Fibroblast of upper back skin (primary cell): Measurements from ENCODE around the gene C19orf85.
"Not testable (repeated sequence)": the region's sequence is repeated elsewhere in the genome, so short reads cannot be mapped to it uniquely, and the experiment has no call there.

Experiments used
- DNase-seq: peaks from one replicate; pipeline ENCODE4 v3.0.0-alpha.2; 2013

Gene C19orf85

DNA sequence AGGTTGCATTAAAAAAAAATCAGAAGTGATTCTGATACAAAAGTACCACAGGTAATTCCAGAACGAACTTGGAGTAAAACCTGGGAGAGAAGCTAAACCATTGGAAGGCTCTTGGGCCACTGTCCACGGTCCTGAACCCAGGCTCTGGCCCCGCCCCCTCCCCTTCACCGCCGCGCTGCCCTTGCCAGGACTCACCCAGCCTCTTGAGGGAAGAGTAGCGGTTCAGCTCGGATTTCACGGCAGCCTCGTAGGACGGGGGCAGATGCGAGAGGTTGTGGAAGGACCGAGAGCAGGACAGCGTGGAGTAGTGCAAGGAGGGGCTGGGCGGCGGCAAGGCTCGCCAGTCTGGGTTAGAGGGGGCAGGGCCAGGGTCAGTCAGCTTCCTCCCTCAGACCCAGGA lies 27.1 kb downstream of the C19orf85 start:
- peak; percentile 53 for DNase-seq

- DNase-seq = no peak
These were observed 27.7 kb downstream of the C19orf85 start for GRCh38 chr19:55436847-55437246.

DNA sequence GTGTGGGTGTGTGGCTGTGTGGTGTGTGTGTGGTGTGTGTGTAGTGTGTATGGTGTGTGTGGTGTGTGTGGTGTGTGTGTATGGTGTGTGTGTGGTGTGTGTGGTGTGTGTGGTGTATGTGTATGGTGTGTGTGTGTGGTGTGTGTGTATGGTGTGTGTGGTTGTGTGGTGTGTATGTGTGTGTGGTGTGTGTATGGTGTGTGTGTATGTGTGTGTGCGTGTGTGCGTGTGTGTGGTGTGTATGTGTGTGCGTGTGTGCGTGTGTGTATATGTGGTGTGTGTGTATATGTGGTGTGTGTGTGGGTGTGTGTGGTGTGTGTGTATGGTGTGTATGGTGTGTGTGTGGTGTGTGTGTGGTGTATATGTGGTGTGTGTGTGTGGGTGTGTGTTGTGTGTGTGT lies 29.5 kb downstream of the C19orf85 start:
- no peak for DNase-seq

DNA sequence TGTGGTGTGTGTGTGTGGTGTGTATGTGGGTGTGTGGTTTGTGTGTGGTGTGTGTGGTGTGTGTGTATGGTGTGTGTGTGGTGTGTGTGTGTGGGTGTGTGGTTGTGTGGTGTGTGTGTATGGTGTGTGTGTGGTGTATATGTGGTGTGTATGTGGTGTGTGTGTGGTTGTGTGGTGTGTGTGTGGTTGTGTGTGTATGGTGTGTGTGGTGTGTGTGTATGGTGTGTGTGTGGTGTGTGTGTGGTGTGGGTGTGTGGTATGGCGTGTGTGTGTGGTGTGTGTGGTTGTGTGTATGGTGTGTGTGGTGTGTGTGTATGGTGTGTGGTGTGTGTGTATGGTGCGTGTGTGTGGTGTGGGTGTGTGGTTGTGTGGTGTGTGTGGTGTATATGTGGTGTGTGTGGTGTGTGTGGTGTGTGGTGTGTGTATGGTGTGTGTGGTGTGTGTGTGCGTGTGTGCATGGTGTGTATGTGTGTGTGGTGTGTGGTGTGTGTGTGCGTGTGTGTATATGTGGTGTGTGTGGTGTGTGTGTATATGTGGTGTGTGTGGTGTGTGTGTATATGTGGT lies 30.1 kb downstream of the C19orf85 start:
- DNase-seq = no peak

GRCh38 chr19:55433292-55433691 lies 31.3 kb downstream of the C19orf85 start:
- no peak for DNase-seq

DNA sequence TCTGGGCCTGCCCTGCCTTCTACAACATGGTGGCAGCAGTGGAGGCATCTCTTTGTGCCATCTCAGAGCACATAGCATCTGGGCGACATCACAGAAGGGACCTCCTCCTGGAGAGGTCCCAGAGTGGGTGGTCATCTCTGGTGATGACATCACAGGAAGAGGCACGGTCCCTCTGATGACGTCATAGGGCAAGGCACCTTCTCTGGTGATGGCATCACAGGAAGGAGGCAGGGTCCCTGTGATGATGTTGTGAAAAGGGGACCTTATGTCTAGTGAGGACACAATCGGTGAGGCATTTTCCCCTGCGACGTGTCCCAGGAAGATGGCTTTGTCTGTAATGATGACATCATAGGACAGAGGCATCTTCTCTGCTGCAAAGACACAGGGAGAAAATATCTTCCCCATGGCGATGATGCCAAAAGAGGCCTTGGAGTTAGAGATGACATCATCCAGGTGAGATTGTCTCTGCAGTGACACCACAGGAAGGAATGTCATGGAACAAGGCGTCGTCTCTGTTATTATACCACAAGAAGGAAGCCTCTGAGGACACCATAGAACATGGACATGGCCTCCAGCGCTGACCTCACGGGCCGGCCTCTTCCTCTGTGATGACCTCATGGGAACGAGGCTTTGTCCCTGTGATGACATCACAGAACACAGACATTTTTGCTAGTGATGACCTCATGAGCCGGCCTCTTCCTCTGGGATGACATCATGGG lies 32.2 kb downstream of the C19orf85 start:
- no peak for DNase-seq

DNA sequence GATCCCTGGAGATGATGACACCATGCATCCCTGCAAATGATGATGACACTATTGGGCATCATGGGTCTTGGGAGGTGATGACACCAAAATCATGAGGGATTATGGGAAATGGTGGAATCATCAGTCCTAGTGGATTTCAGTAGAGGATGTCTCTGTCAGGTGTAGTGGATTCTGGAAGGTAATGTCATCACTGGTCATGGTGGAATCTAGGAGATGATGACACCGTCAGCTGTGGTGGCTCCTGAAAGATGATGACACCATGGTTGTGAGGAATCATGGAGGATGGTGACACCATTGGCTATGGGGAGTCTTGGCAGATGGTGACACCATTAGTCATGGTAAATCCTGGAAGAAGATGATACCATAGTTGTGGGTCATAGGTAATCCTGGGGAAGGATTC lies 33.4 kb downstream of the C19orf85 start:
- DNase-seq = no peak

DNA sequence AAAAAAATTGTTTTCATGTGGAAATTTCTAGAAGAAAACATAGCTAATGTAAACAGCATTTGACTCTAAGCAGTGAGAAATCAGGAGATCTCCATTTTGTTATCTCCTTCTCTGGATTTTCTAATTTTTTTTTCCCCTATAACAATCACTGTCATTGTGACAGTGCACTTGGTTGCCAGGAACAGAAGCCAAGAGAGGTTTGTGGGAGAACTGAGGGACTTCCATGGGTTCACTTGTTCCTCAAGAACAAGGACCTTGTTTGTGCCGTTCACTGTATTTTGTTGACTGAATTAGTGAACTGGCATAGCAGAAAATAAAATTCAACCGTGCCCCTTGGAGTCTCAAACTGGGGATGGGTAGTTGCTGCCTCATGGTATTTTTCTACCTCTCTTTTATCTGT lies 38.5 kb downstream of the C19orf85 start:
- no peak for DNase-seq

GRCh38 chr19:55424518-55424917 lies 40.0 kb downstream of the C19orf85 start:
- no peak for DNase-seq

DNA sequence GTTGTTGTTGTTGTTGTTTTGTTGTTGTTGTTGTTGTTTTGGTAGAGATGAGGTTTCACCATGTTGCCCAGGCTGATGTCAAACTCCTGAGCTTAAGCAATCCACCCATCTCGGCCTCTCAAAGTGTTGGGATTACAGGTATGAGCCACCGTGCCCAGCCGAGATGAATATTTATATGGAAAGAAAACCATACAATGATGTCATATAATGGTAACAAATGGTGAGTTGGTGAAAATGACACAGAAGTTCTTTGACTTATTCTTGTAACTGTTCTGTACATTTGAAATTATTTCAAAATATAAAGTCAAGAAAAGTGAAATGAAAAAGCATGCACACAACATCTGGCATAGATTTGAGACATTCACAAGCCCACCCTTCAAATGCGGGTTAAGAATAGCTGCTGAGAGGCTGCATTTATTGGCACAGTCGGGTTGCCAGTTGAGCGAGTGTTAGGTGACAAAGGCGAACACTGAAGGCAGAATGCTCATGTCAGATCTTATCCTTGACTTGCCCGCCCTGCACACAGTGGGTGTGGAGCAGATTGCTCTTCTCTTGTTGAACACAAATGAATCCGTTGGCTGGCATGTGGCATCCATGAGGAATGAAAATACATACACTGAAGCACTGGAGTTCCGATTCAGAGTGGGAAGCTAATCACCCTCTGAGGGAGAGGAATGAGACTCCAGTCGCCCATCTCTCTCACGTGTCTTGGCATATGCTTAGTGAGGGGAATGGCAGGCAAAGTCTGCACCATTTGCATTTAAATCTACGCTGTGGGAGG lies 41.1 kb downstream of the C19orf85 start:
- DNase-seq = no peak

DNA sequence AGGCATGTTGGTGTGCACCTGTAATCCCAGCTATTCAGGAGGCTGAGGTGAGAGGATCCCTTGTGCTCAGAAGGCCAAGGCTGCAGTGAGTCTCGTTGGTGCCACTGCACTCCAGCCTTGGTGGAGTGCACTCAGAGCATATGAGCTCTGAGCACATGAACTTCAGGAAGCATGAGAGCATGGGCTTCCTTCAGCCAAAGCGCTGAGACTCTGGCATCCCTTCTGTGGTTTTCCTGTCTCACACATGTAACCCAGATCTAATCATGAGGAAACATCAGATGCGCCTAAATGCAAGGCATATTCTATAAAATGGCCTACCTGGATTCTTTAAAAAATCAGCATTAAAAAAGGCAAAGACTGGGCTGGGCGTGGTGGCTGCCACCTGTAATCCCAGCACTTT lies 43.3 kb downstream of the C19orf85 start:
- not testable (repeated sequence) for DNase-seq

GRCh38 chr19:55419624-55420236 lies 44.8 kb downstream of the C19orf85 start:
- no peak for DNase-seq

DNA sequence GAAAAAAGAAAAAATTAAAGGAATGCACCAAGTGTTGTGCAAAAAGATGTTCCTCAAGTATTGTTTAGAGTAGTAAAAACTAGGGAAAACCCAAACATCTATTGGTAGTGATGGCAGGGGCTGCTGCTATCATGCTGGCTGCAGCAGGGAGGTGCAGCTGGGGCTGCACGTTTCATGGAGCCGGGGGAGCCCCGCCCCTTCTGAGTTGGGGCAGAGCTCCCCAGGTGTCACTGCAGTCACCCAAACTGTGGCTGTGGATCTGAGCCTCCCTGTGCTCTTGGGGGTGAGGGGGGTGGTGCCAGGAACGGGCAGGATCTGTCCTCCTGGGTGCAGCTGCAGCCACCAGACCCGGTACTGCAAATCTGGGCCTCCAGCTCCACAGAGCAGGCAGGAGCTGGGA lies 45.4 kb downstream of the C19orf85 start:
- no peak for DNase-seq

DNA sequence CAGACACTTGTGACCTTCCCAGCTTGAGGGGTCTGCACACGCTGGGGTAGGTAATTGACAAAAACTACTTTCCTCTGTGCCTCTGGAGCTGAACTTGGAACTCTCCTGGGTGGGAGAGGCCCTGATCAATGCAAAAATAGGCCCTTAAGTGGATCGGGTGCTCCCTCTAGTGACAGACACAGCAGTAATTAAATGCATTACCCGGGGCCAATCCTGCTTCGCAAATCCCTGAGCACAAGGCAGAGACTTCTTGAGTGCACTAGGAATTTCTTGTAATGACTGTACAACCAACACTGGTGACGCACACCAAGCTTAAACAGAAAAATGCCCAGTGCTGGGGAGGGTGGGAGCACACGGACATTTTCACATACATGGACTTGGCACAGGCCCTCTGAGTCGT lies 46.4 kb downstream of the C19orf85 start:
- DNase-seq = peak; percentile 79
